Tibial nerve (tissue), 4 donors: ENCODE data around the gene USF1. TPM values are rescaled to one million over a fixed set of nuclear protein-coding genes. Genes with fewer than 3 reads are reported as not detected.

ENCODE experiments used
- DNase-seq, 2 donors: peaks; one replicate each; pipeline ENCODE4 v3.0.0-alpha.2; 2019; ENCODE audit warnings: low spot score in 2 of 2
- H3K27ac ChIP-seq, 4 donors: fragments of 200-600 bp; sonication (generic) in 3 of 4; one replicate each; pipeline ENCODE4 v1.5.1; 2017 to 2019; ENCODE audit warnings: mild to moderate bottlenecking in 1 of 4
- H3K27me3 ChIP-seq, 2 donors: fragments of 200-600 bp; sonication (generic) in 1 of 2; one replicate each; pipeline versions ENCODE4 v1.5.1 to v1.6.0; 2017 to 2019
- H3K36me3 ChIP-seq, 3 donors: fragments of 200-600 bp; sonication (generic); one replicate each; pipeline ENCODE4 v1.5.1; 2018 to 2019
- H3K4me1 ChIP-seq, 4 donors: fragments of 200-600 bp; sonication (generic) in 3 of 4; one replicate each; pipeline ENCODE4 v1.5.1; 2017 to 2019
- H3K4me3 ChIP-seq, 4 donors: fragments of 200-600 bp; sonication (generic) in 3 of 4; one replicate each; pipeline ENCODE4 v1.5.1; 2017 to 2019; ENCODE audit warnings: mild to moderate bottlenecking in 1 of 4, moderate library complexity in 1 of 4
- H3K9me3 ChIP-seq, 4 donors: fragments of 200-600 bp; sonication (generic) in 3 of 4; one replicate each; pipeline ENCODE4 v1.5.1; 2017 to 2019
- EP300 ChIP-seq, 2 donors: sonication (generic); formaldehyde crosslinking; IDR thresholded peaks; one replicate each; pipeline ENCODE4 v1.6.1; 2017; ENCODE audit warnings: antibody characterized with exemption in 2 of 2, mild to moderate bottlenecking in 1 of 2
- POLR2A ChIP-seq, 2 donors: fragments of 450-650 bp; IDR thresholded peaks; one replicate each; pipeline ENCODE4 v1.6.1; 2017; ENCODE audit warnings: antibody characterized with exemption in 2 of 2, mild to moderate bottlenecking in 2 of 2, moderate library complexity in 2 of 2
- WGBS, 2 donors: methylation state at CpG; one replicate each; pipeline ENCODE4 v1.1.5; 2018; 5-methylcytosine and 5-hydroxymethylcytosine counted together
- total RNA-seq, 4 donors: library from RNA; depleted of rRNA; stranded (reverse); fragments of >200 nt; gene quantifications; one replicate each; pipeline ENCODE4 v1.1.0, GENCODE V29; 2016
- TF ChIP-seq, protein P1 (sequence below), 5 experiments: fragments of 200-600 bp in 3 of 5; fragments of 450-650 bp in 2 of 5; sonication (generic) in 3 of 5; IDR thresholded peaks; one replicate each; pipeline ENCODE4 v1.5.1; 2016 to 2019; ENCODE audit warnings: antibody characterized with exemption in 5 of 5, mild to moderate bottlenecking in 3 of 5, moderate library complexity in 2 of 5

The USF1 gene
- total RNA-seq, 4 donors from 2014 or later: 59.4 to 66.1 (median 62.9) TPM

DNA sequence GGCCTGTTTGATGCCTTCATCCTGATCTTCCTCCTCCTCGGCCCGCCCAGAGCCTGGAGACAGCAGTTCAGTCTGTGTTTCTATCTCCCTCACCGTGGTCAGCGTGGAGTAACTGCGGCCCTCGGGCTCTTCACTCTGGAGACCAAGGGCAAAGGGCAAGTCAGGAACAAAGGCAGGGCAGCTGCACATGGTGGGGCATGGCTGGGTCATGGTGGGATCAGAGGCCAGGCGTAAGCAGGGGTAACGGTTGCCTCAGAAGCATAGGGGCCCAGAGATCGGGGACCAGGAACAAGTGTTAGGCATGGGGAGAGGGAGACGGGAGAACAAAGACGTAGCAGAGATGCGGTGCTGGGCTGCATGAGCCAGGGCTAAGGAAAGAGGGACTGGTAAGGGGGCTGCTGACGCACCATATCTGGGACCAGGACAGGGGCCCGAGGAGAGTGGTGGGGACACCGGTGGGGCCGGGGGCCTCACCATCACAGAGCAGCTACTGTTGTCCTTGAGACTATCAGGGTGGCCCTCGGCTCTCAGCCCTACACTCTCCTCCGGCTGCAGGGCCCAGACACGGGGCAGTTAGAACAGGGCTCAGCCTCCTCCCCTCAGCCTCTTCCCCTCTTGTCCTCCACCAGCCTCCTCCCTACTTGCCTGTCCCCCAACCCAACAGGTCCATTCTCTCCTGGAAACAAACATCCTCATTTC is 27.1 kb upstream of the USF1 start:
- TF ChIP-seq EP300 (IDR thresholded peaks at IDR 0.05) (no peak), POLR2A (IDR thresholded peaks at IDR 0.05) (no peak)
- TF ChIP-seq, protein P1, sequence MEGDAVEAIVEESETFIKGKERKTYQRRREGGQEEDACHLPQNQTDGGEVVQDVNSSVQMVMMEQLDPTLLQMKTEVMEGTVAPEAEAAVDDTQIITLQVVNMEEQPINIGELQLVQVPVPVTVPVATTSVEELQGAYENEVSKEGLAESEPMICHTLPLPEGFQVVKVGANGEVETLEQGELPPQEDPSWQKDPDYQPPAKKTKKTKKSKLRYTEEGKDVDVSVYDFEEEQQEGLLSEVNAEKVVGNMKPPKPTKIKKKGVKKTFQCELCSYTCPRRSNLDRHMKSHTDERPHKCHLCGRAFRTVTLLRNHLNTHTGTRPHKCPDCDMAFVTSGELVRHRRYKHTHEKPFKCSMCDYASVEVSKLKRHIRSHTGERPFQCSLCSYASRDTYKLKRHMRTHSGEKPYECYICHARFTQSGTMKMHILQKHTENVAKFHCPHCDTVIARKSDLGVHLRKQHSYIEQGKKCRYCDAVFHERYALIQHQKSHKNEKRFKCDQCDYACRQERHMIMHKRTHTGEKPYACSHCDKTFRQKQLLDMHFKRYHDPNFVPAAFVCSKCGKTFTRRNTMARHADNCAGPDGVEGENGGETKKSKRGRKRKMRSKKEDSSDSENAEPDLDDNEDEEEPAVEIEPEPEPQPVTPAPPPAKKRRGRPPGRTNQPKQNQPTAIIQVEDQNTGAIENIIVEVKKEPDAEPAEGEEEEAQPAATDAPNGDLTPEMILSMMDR (IDR thresholded peaks at IDR 0.05): no peak
- Histone ChIP-seq H3K4me1 (no peaks in the 10 kb centered on the region), H3K36me3 (no peaks in the 10 kb centered on the region), H3K27me3 (no peaks in the 10 kb centered on the region), H3K4me3 (no peak overlapping the region), H3K9me3 (no peaks in the 10 kb centered on the region), H3K27ac (no peak overlapping the region)
- WGBS, 2 donors: 62 to 73% methylated on average over 19 of the region's 19 CpGs
- no peak for DNase-seq

DNA sequence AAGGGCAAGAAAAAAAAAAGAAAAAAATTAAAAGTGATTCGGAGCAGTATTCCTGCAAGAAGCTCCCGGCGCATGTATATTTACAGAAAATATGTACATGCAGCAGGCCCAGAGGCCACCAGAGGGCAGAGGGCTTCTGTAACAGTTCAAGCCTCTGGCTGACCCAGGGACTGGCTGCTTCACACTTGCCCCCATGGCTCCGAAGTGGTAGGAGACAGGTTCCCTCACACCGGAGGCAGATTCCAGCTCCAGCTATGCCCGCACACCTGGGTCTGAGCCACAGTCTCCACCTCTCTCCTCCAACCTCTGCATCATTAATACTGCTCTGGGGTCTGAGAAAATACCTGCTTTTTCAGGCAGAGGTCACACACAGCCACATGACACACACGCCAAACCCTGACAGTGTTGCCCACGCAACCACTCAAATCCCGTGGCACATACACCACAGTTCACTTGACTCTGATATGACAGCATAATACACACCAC is 26.2 kb upstream of the USF1 start:
- 60 to 65% methylated on average over 9 of the region's 9 CpGs for WGBS, 2 donors
- TF ChIP-seq, protein P1 (IDR thresholded peaks at IDR 0.05): peak; percentile 19 to 51 (median 36)
- TF ChIP-seq EP300 (IDR thresholded peaks at IDR 0.05): no peak
- TF ChIP-seq POLR2A (IDR thresholded peaks at IDR 0.05): no peak
- Histone ChIP-seq H3K27me3 (no peaks in the 10 kb centered on the region), H3K9me3 (no peaks in the 10 kb centered on the region), H3K4me3 (no peak overlapping the region), H3K27ac (no peak overlapping the region), H3K4me1 (peaks cover 0 to 4% (median 0%) of the 10 kb centered on the region in 4 donors), H3K36me3 (no peaks in the 10 kb centered on the region)
- DNase-seq: peak in 1 of 2 donors; percentile 43

DNA sequence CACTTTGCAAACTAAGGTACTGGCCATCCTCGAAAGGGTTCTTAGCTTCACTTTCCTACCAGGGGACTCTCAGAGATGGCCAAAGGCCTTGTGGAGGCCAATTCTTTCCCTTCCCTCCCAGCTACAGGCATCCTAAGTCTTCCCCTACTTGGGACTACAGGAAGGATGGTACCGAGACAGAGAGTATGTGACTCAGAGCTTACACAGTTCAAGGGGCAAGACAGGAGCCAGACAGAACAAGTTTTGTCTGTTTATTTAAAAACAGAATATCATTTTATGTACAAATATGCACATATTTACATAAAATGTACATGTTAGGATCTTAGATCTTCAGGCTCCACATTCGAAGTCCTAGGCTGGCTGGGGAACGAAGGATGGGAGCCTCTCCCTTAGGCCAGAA is 25.0 kb upstream of the USF1 start:
- H3K27me3 ChIP-seq: no peaks in the 10 kb centered on the region
- H3K9me3 ChIP-seq: no peaks in the 10 kb centered on the region
- no peaks in the 10 kb centered on the region for H3K36me3 ChIP-seq
- no peak for TF ChIP-seq EP300 (IDR thresholded peaks at IDR 0.05)
- TF ChIP-seq, protein P1 (IDR thresholded peaks at IDR 0.05): no peak
- no peak for TF ChIP-seq POLR2A (IDR thresholded peaks at IDR 0.05)
- WGBS, 2 donors: 85 to 89% methylated on average over 4 of the region's 4 CpGs
- H3K4me1 ChIP-seq: peaks cover 0 to 4% (median 0%) of the 10 kb centered on the region in 4 donors
- H3K27ac ChIP-seq: no peak overlapping the region
- no peak overlapping the region for H3K4me3 ChIP-seq
- no peak for DNase-seq

DNA sequence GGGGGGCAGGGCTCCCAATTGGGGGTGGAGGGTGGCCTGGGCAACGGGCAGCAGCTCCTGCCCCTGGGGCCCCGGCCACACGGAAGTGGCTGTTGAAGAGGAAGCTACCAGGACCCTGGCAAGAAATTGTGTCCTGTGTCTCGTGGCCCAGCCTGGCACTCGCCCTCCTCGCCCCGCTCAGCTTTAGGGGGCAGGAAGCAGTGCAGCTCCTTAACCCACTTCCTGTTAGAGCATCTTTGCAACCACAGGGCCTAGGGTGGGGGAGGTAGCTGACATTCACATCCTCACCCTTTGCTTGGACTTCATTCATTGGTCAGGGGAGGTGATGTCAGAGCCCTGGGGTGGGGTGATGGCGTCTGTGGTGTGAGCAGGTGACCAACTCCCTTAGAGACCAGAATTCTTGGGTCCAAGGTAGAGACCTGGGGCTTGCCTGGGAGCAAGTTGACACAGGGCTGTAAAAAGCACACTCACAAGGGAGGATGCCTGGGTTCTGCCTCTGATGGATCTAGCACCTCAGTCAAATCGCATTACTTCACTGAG is 24.0 kb upstream of the USF1 start, which contains the start of gene ARHGAP30:
Gene ARHGAP30, minus strand, starts transcription at position 161 of the 540 bp plus-strand sequence. CDS start 267 bp downstream, outside the sequence.
- H3K27ac ChIP-seq: peak within 1 kb of the TSS in 2 of 4 donors; percentile 16 to 89
- peaks cover 0 to 5% of the 10 kb centered on the region in 2 donors for H3K27me3 ChIP-seq
- WGBS, 2 donors: 67 to 74% methylated on average over 9 of the region's 9 CpGs
- H3K4me3 ChIP-seq: peak within 1 kb of the TSS; percentile 2 to 63 (median 35)
- peaks cover 0 to 4% (median 0%) of the 10 kb centered on the region in 4 donors for H3K4me1 ChIP-seq
- no peaks in the 10 kb centered on the region for H3K9me3 ChIP-seq
- DNase-seq: peak; percentile 16 to 26
- H3K36me3 ChIP-seq: no peaks in the 10 kb centered on the region
- TF ChIP-seq, protein P1 (IDR thresholded peaks at IDR 0.05): no peak
- TF ChIP-seq POLR2A (IDR thresholded peaks at IDR 0.05) (peak in 1 of 2 donors; percentile 32), EP300 (IDR thresholded peaks at IDR 0.05) (peak in 1 of 2 donors; percentile 38)

DNA sequence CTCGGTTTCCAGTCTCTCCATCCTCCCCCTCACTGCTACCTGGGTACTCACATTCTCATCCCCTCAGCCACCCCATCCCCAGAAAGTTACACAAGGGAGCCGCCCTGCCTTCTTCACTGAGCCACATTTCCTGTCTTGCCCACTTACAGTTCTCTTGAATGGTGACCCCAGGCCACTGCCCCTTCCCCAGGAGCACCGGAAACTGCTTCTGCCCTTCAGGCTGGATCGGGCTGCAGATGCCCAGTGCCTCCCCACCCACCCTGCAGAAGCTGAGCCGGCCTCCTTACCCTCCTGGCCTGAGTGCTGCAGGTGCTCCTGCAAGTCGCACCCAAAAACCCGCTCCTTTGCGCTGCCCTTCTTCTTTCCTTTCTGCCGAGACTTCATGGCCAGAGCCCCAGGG is 23.5 kb upstream of the USF1 start:
- H3K4me3 ChIP-seq: peak overlapping the region; percentile 2 to 63 (median 35)

More for the DNA sequence above, 23.5 kb upstream of the USF1 start:
- peak overlapping the region in 2 of 4 donors; percentile 16 to 89 for H3K27ac ChIP-seq
- no peaks in the 10 kb centered on the region for H3K36me3 ChIP-seq
- WGBS, 2 donors: 77 to 81% methylated on average over 9 of the region's 9 CpGs
- no peak for DNase-seq
- H3K4me1 ChIP-seq: peaks cover 0 to 4% (median 0%) of the 10 kb centered on the region in 4 donors
- no peaks in the 10 kb centered on the region for H3K9me3 ChIP-seq
- TF ChIP-seq EP300 (IDR thresholded peaks at IDR 0.05) (no peak), POLR2A (IDR thresholded peaks at IDR 0.05) (no peak)
- TF ChIP-seq, protein P1 (IDR thresholded peaks at IDR 0.05): no peak
- peaks cover 0 to 10% of the 10 kb centered on the region in 2 donors for H3K27me3 ChIP-seq
